HEK293T (cell line): ENCODE measurements around the gene WDR87.

Source experiments
- ARNT ChIP-seq: fragments of 450-650 bp; IDR thresholded peaks from 2 replicates; pipeline ENCODE4 v1.6.1; 2017; ENCODE audit warnings: mild to moderate bottlenecking
- BHLHE40 ChIP-seq: fragments of 450-650 bp; IDR thresholded peaks from 2 replicates; pipeline ENCODE4 v1.6.1; 2016; ENCODE audit warnings: mild to moderate bottlenecking, moderate library complexity, borderline replicate concordance
- ELF4 ChIP-seq: fragments of 450-650 bp; IDR thresholded peaks from 2 replicates; pipeline ENCODE4 v1.6.1; 2017; ENCODE audit warnings: antibody characterized with exemption
- FOXA1 ChIP-seq: fragments of 450-650 bp; IDR thresholded peaks from 2 replicates; pipeline ENCODE4 v1.6.1; 2016; ENCODE audit warnings: mild to moderate bottlenecking
- FOXK2 ChIP-seq: fragments of 450-650 bp; IDR thresholded peaks from 2 replicates; pipeline ENCODE4 v1.6.1; 2016; ENCODE audit warnings: mild to moderate bottlenecking
- FOXM1 ChIP-seq: fragments of 450-650 bp; IDR thresholded peaks from 2 replicates; pipeline ENCODE4 v1.6.1; 2017; ENCODE audit warnings: mild to moderate bottlenecking, borderline replicate concordance
- HDGF ChIP-seq: fragments of 450-650 bp; IDR thresholded peaks from 2 replicates; pipeline ENCODE4 v1.6.1; 2017; ENCODE audit warnings: antibody characterized with exemption, borderline replicate concordance
- L3MBTL2 ChIP-seq: fragments of 450-650 bp; conservative IDR thresholded peaks from 2 replicates; pipeline ENCODE4 v1.6.1; 2016; ENCODE audit warnings: mild to moderate bottlenecking
- NFRKB ChIP-seq: fragments of 450-650 bp; IDR thresholded peaks from 2 replicates; pipeline ENCODE4 v1.6.1; 2016; ENCODE audit warnings: mild to moderate bottlenecking, moderate library complexity
- PKNOX1 ChIP-seq: fragments of 450-650 bp; IDR thresholded peaks from 2 replicates; pipeline ENCODE4 v1.6.1; 2016
- SP1 ChIP-seq: fragments of 450-650 bp; IDR thresholded peaks from 2 replicates; pipeline ENCODE4 v1.6.1; 2017
- SUZ12 ChIP-seq: fragments of 450-650 bp; IDR thresholded peaks from 2 replicates; pipeline ENCODE4 v1.6.1; 2016; ENCODE audit warnings: mild to moderate bottlenecking
- TARDBP ChIP-seq: fragments of 450-650 bp; IDR thresholded peaks from 2 replicates; pipeline ENCODE4 v1.6.1; 2016

GRCh38 chr19:37926255-37926654 is 19.9 kb upstream of the WDR87 start:
- TF ChIP-seq L3MBTL2, result no peak
- TF ChIP-seq ARNT, result no peak
- no peak for TF ChIP-seq SP1
- TF ChIP-seq HDGF, result no peak
- no peak for TF ChIP-seq TARDBP
- TF ChIP-seq BHLHE40, result no peak
- no peak for TF ChIP-seq NFRKB
- TF ChIP-seq FOXM1, result no peak
- TF ChIP-seq FOXA1, result no peak
- TF ChIP-seq SUZ12, result no peak
- TF ChIP-seq ELF4, result no peak
- no peak for TF ChIP-seq PKNOX1
- no peak for TF ChIP-seq FOXK2
